Hepatocyte (in vitro differentiated cells): ENCODE measurements around the gene FBN3. TPM values are rescaled to one million over a fixed set of nuclear protein-coding genes. Genes with fewer than 3 reads are reported as not detected.

Experiments used
- DNase-seq: peaks from one replicate; pipeline ENCODE4 v3.0.0-alpha.2; 2016; ENCODE audit warnings: low spot score
- H2AFZ ChIP-seq: fragments of 200-600 bp; sonication (generic); 2 replicates; pipeline ENCODE4 v1.6.0; 2016; ENCODE audit warnings: antibody characterized with exemption, mild to moderate bottlenecking
- H3K27ac ChIP-seq: fragments of 200-600 bp; sonication (generic); 2 replicates; pipeline ENCODE4 v1.5.1; 2016; ENCODE audit warnings: mild to moderate bottlenecking
- H3K27me3 ChIP-seq: fragments of 200-600 bp; sonication (generic); 2 replicates; pipeline ENCODE4 v1.6.1; 2016
- H3K36me3 ChIP-seq: fragments of 200-600 bp; sonication (generic); replicated peaks from 2 replicates; pipeline ENCODE4 v1.5.1; 2016; ENCODE audit warnings: low read depth; ENCODE audit not compliant: insufficient read depth
- H3K4me1 ChIP-seq: fragments of 200-600 bp; sonication (generic); 2 replicates; pipeline ENCODE4 v1.5.1; 2016; ENCODE audit warnings: mild to moderate bottlenecking, moderate library complexity; ENCODE audit not compliant: insufficient read depth
- H3K4me2 ChIP-seq: fragments of 200-600 bp; sonication (generic); 2 replicates; pipeline ENCODE4 v1.6.0; 2016
- H3K4me3 ChIP-seq: fragments of 200-600 bp; sonication (generic); 2 replicates; pipeline ENCODE4 v1.5.1; 2016; ENCODE audit warnings: mild to moderate bottlenecking
- H3K79me2 ChIP-seq: fragments of 200-600 bp; sonication (generic); 2 replicates; pipeline ENCODE4 v1.6.0; 2017; ENCODE audit warnings: mild to moderate bottlenecking
- H3K9me2 ChIP-seq: fragments of 200-600 bp; sonication (generic); replicated peaks from 2 replicates; pipeline ENCODE4 v1.6.0; 2017; ENCODE audit warnings: mild to moderate bottlenecking; ENCODE audit not compliant: insufficient read depth
- H3K9me3 ChIP-seq: fragments of 200-600 bp; sonication (generic); 2 replicates; pipeline ENCODE4 v1.5.1; 2016; ENCODE audit warnings: low read depth, mild to moderate bottlenecking
- H4K20me1 ChIP-seq: fragments of 200-600 bp; sonication (generic); 2 replicates; pipeline ENCODE4 v1.6.0; 2016; ENCODE audit warnings: mild to moderate bottlenecking; ENCODE audit not compliant: insufficient read depth, poor library complexity, severe bottlenecking
- EZH2 ChIP-seq: fragments of 200-600 bp; sonication (generic); IDR thresholded peaks from 2 replicates; pipeline ENCODE4 v1.6.1; 2016; ENCODE audit warnings: antibody characterized with exemption, mild to moderate bottlenecking, borderline replicate concordance
- EZH2phosphoT487 ChIP-seq: fragments of 200-600 bp; sonication (generic); IDR thresholded peaks from one replicate; pipeline ENCODE4 v1.6.1; 2018; ENCODE audit warnings: antibody characterized with exemption, mild to moderate bottlenecking, low read depth, moderate library complexity; ENCODE audit not compliant: unreplicated experiment, severe bottlenecking
- WGBS: methylation state at CpG from one replicate; pipeline ENCODE4 v1.1.6; 2016; ENCODE audit warnings: low lambda C conversion rate; ENCODE audit errors: missing lambda C conversion rate; 5-methylcytosine and 5-hydroxymethylcytosine counted together
- polyA plus RNA-seq: library from polyadenylated mRNA; unstranded; fragments of >200 nt; fragmentation: Nextera tagmentation; extraction: Ambion mirVana; gene quantifications from 2 replicates; pipeline ENCODE4 v1.2.1, GENCODE V29; 2016
- total RNA-seq: library from RNA; depleted of rRNA; stranded (reverse); fragments of >200 nt; gene quantifications from 2 replicates; pipeline ENCODE4 v1.2.3, GENCODE V29; 2014
- TF ChIP-seq, protein P1 (sequence below): fragments of 200-600 bp; sonication (generic); IDR thresholded peaks from 2 replicates; pipeline ENCODE4 v1.5.1; 2016; ENCODE audit warnings: antibody characterized with exemption, mild to moderate bottlenecking; ENCODE audit not compliant: poor library complexity

The FBN3 gene
- total and polyA plus RNA-seq, 2 experiments from 2014 or later = 7.5 to 11.5 TPM

DNA sequence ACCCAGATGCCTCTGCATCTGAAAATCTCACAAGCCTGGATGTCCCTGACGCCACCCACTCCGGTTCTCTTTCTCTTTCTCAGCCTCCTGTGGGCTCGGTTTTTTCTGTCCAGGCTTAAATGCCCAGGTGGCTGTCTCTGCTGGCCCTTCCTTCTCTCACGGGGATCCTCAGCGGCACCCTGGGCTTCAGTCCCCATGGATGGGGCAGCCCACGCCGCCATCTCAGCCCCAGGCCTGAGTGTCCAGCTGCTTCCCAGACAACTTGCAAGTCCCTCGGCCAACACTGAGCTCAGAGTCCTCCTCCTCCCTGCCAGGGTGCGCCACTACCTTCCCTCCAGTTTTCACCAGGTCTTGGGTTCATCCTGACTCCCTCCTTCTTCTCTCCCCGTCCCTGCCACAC lies 6.4 kb downstream of the FBN3 start:
- Histone ChIP-seq H3K4me3 (no peak overlapping the region), H3K4me2 (peak overlapping the region; percentile 53), H3K79me2 (no peaks in the 10 kb centered on the region), H3K4me1 (peaks cover 23% of the 10 kb centered on the region), H3K36me3 (no peaks in the 10 kb centered on the region), H3K27ac (peak overlapping the region; percentile 93), H3K27me3 (no peaks in the 10 kb centered on the region), H2AFZ (no peak overlapping the region), H3K9me3 (no peaks in the 10 kb centered on the region), H4K20me1 (no peaks in the 10 kb centered on the region), H3K9me2 (no peaks in the 10 kb centered on the region)
- no peak for DNase-seq
- WGBS = 58% methylated on average over 10 of the region's 10 CpGs
- no peak for TF ChIP-seq EZH2phosphoT487

DNA sequence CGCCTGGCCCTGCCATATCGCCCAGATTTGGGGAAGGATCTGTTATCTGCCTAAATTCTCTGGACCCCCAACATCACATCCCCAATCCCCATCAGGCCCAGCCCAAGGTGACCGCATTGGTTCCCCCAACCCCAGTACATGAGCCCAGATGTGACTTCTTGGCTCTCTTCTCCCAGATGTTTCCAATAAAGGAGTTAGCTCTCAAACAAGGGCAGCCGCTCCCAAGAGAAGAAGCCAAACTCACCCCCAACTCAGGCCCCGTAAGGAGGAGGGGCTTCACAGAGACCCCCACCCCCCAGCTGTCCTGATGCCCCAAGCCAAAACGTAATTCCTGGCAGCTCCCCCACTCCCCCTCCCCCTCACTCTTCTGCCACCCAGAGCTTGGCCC lies 6.9 kb downstream of the FBN3 start:
- no peak overlapping the region for H3K4me3 ChIP-seq
- no peak for DNase-seq
- TF ChIP-seq EZH2phosphoT487 (no peak), EZH2 (no peak)
- TF ChIP-seq, protein P1, sequence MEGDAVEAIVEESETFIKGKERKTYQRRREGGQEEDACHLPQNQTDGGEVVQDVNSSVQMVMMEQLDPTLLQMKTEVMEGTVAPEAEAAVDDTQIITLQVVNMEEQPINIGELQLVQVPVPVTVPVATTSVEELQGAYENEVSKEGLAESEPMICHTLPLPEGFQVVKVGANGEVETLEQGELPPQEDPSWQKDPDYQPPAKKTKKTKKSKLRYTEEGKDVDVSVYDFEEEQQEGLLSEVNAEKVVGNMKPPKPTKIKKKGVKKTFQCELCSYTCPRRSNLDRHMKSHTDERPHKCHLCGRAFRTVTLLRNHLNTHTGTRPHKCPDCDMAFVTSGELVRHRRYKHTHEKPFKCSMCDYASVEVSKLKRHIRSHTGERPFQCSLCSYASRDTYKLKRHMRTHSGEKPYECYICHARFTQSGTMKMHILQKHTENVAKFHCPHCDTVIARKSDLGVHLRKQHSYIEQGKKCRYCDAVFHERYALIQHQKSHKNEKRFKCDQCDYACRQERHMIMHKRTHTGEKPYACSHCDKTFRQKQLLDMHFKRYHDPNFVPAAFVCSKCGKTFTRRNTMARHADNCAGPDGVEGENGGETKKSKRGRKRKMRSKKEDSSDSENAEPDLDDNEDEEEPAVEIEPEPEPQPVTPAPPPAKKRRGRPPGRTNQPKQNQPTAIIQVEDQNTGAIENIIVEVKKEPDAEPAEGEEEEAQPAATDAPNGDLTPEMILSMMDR = no peak
- H3K4me1 ChIP-seq = peaks cover 18% of the 10 kb centered on the region
- no peak overlapping the region for H2AFZ ChIP-seq
- H3K4me2 ChIP-seq = peak overlapping the region; percentile 53
- peak overlapping the region; percentile 93 for H3K27ac ChIP-seq
- H4K20me1 ChIP-seq = no peaks in the 10 kb centered on the region
- H3K9me3 ChIP-seq = no peaks in the 10 kb centered on the region
- no peaks in the 10 kb centered on the region for H3K27me3 ChIP-seq
- H3K36me3 ChIP-seq = no peaks in the 10 kb centered on the region
- WGBS = 49% methylated on average over 6 of the region's 6 CpGs
- no peaks in the 10 kb centered on the region for H3K9me2 ChIP-seq
- H3K79me2 ChIP-seq = no peaks in the 10 kb centered on the region

DNA sequence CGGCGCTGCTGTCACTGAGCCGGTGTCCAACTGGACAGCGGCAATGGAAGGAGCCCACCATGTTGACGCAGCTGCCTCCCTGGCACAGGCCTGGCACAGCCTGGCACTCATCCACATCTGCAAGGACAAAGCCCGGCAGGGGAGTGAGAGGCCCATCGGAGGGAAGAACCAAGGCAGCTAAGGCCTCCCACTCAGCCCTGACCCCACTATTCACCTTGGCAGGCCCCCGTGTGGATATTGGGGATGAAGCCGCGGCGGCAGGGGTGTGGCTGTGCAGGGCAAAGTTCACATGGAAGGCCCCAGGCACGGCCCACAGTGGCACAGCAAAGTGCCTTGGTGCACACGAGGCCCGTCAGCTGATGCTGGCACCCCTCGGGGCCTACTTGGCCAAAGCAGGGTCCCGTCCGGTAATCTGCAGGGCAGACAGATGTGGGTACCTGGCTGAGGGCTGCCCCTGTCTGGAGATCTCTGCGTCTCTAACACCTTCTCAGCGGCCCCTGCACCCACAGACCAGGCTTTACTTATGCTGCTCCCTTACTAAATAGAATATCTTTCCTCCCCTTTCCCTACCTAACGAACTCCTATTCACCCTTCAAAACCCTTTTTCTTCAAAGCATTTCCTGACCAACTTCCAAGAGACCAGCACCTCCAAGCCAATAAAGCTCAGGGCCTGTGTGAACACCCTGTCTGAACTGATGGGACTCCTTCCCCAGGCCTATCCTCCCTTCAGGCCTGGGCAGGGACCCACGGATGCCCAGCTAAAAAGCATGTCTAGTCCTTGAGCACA lies 7.5 kb downstream of the FBN3 start:
- H3K27ac ChIP-seq = peak overlapping the region; percentile 93
- no peaks in the 10 kb centered on the region for H4K20me1 ChIP-seq
- H3K79me2 ChIP-seq = no peaks in the 10 kb centered on the region
- no peak for DNase-seq
- TF ChIP-seq, protein P1 = no peak
- TF ChIP-seq EZH2phosphoT487 (no peak), EZH2 (no peak)
- no peak overlapping the region for H3K4me3 ChIP-seq
- H3K9me3 ChIP-seq = no peaks in the 10 kb centered on the region
- H3K4me2 ChIP-seq = peak overlapping the region; percentile 23
- H3K27me3 ChIP-seq = no peaks in the 10 kb centered on the region
- no peak overlapping the region for H2AFZ ChIP-seq
- peaks cover 15% of the 10 kb centered on the region for H3K4me1 ChIP-seq
- 87% methylated on average over 21 of the region's 21 CpGs for WGBS
- no peaks in the 10 kb centered on the region for H3K36me3 ChIP-seq
- no peaks in the 10 kb centered on the region for H3K9me2 ChIP-seq

DNA sequence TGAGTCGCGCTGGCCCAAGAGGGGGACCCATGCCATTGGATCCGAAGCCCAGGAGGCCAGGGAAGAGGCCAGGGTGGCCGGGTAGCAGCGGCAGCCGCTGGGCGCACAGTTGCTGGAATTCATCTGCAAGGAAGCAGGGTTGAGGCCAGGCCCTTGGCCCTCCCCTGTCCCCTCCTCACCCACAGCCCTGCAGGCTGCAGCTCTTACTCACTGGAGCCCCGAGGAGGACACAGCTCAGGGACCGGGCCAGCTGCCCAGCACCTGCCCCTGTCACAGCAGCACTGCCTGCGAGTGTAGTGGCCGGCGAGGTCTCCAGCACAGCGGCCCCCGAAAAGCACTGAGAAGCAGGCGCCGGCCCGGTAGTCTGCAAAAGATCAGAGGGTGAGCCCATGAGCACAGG lies 11.2 kb downstream of the FBN3 start:
- H3K27me3 ChIP-seq = no peaks in the 10 kb centered on the region
- H3K4me3 ChIP-seq = no peak overlapping the region
- H3K9me2 ChIP-seq = no peaks in the 10 kb centered on the region
- no peaks in the 10 kb centered on the region for H3K36me3 ChIP-seq
- no peak overlapping the region for H2AFZ ChIP-seq
- peaks cover 14% of the 10 kb centered on the region for H3K4me1 ChIP-seq
- no peak overlapping the region for H3K4me2 ChIP-seq
- 90% methylated on average over 15 of the region's 17 CpGs for WGBS
- H4K20me1 ChIP-seq = no peaks in the 10 kb centered on the region
- no peaks in the 10 kb centered on the region for H3K79me2 ChIP-seq
- no peak for DNase-seq
- H3K9me3 ChIP-seq = no peaks in the 10 kb centered on the region
- TF ChIP-seq EZH2 (no peak), EZH2phosphoT487 (no peak)
- TF ChIP-seq, protein P1 = no peak
- H3K27ac ChIP-seq = no peak overlapping the region
